Endothelial cell (in vitro differentiated cells): ENCODE data around the gene EXT2. TPM values are rescaled to one million over a fixed set of nuclear protein-coding genes. Genes with fewer than 3 reads are reported as not detected.

Experiments used
- DNase-seq: peaks from one replicate; pipeline ENCODE4 v3.0.0; 2021; ENCODE audit warnings: low spot score
- H3K27ac Mint-ChIP-seq: one replicate; pipeline ENCODE4 v1.8.0; 2021; ENCODE audit warnings: mixed read lengths, inconsistent platforms; ENCODE audit not compliant: unreplicated experiment
- H3K27me3 Mint-ChIP-seq: one replicate; pipeline ENCODE4 v1.8.0; 2021; ENCODE audit warnings: mild to moderate bottlenecking, moderate library complexity, mixed read lengths, inconsistent platforms; ENCODE audit not compliant: unreplicated experiment
- H3K36me3 Mint-ChIP-seq: one replicate; pipeline ENCODE4 v1.8.0; 2021; ENCODE audit warnings: mild to moderate bottlenecking, low read depth, mixed read lengths, inconsistent platforms; ENCODE audit not compliant: unreplicated experiment
- H3K4me1 Mint-ChIP-seq: one replicate; pipeline ENCODE4 v1.8.0; 2021; ENCODE audit warnings: mild to moderate bottlenecking, mixed read lengths, inconsistent platforms; ENCODE audit not compliant: unreplicated experiment
- H3K4me3 Mint-ChIP-seq: one replicate; pipeline ENCODE4 v1.8.0; 2021; ENCODE audit warnings: mild to moderate bottlenecking, mixed read lengths, inconsistent platforms; ENCODE audit not compliant: unreplicated experiment
- H3K9me3 Mint-ChIP-seq: one replicate; pipeline ENCODE4 v1.8.0; 2021; ENCODE audit warnings: mixed read lengths, inconsistent platforms; ENCODE audit not compliant: unreplicated experiment
- CTCF ChIP-seq: fragments of 200-600 bp; sonication (generic); IDR thresholded peaks from one replicate; pipeline ENCODE4 v1.5.0; 2021; ENCODE audit warnings: antibody characterized with exemption; ENCODE audit not compliant: unreplicated experiment
- total RNA-seq: library from RNA; stranded (reverse); fragmentation: NEBNext Ultra II Directional; extraction: Animal tissue kit (Norgen Biotek cat#: 25700); gene quantifications from one replicate; pipeline ENCODE4 v1.2.1, GENCODE V29; 2021; ENCODE audit not compliant: unreplicated experiment

The EXT2 gene
- total RNA-seq, 1 donor from 2014 or later = 96.8 TPM

GRCh38 chr11:44257338-44258189, 162.1 kb downstream of the EXT2 start:
- Mint-ChIP-seq H3K27ac (no peak overlapping the region), H3K4me1 (no peaks in the 10 kb centered on the region), H3K4me3 (no peak overlapping the region), H3K36me3 (peaks cover 7% of the 10 kb centered on the region), H3K27me3 (peaks cover 4% of the 10 kb centered on the region), H3K9me3 (peaks cover 3% of the 10 kb centered on the region)
- TF ChIP-seq CTCF = no peak
- DNase-seq = no peak

GRCh38 chr11:44258190-44258489, 162.7 kb downstream of the EXT2 start:
- peaks cover 4% of the 10 kb centered on the region for H3K36me3 Mint-ChIP-seq
- peaks cover 6% of the 10 kb centered on the region for H3K27me3 Mint-ChIP-seq
- peaks cover 3% of the 10 kb centered on the region for H3K4me1 Mint-ChIP-seq
- no peak overlapping the region for H3K4me3 Mint-ChIP-seq
- DNase-seq = no peak
- TF ChIP-seq CTCF = no peak
- no peak overlapping the region for H3K27ac Mint-ChIP-seq
- H3K9me3 Mint-ChIP-seq = no peaks in the 10 kb centered on the region

- Mint-ChIP-seq H3K4me3 (no peak overlapping the region), H3K4me1 (peaks cover 3% of the 10 kb centered on the region), H3K36me3 (peaks cover 4% of the 10 kb centered on the region), H3K27ac (no peak overlapping the region), H3K27me3 (peaks cover 6% of the 10 kb centered on the region), H3K9me3 (no peaks in the 10 kb centered on the region)
- no peak for DNase-seq
- TF ChIP-seq CTCF = no peak
These were observed 163.5 kb downstream of the EXT2 start for GRCh38 chr11:44258839-44259420.

- TF ChIP-seq CTCF = no peak
- Mint-ChIP-seq H3K4me1 (peaks cover 3% of the 10 kb centered on the region), H3K4me3 (no peak overlapping the region), H3K27me3 (peaks cover 6% of the 10 kb centered on the region), H3K27ac (no peak overlapping the region), H3K9me3 (no peaks in the 10 kb centered on the region), H3K36me3 (peaks cover 4% of the 10 kb centered on the region)
- no peak for DNase-seq
These were observed 164.6 kb downstream of the EXT2 start for GRCh38 chr11:44260081-44260480.
